GM18498 (cell line): ENCODE data around the gene ECE1.

Experiments used
- ATAC-seq: cut with Tn5 transposase; IDR thresholded peaks from one replicate; pipeline ENCODE4 v1.9.1; 2021; ENCODE audit warnings: mild to moderate bottlenecking, moderate library complexity; ENCODE audit not compliant: unreplicated experiment

ECE1 gene

GRCh38 chr1:21255284-21255942, 34.9 kb downstream of the ECE1 start:
- no peak for ATAC-seq

GRCh38 chr1:21254335-21254951, 35.8 kb downstream of the ECE1 start:
- ATAC-seq = no peak

GRCh38 chr1:21251773-21252471, 38.3 kb downstream of the ECE1 start:
- no peak for ATAC-seq

DNA sequence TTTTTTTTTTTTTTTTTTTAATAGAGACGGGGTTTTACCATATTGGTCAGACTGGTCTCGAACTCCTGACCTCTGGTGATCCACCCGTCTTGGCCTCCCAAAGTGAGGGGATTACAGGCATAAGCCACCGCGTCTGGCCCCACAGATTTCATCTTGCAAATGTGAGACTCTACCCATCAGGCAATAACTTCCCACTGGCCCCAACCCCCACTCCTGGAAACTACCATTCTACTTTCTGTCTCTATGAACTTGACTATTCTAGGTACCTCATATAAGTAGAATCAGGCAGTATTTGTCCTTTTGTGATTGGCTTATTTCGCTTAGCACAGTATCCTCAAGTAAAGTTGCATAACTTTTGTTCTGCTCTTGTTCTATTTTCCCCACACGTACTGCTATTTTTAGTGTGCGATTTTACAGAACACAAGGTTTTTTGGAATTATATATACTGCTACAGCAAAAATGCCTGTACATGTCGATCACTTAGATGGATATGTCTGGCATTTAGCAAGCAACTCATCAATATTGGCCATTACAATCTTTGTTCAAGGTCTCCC, 40.2 kb downstream of the ECE1 start:
- no peak for ATAC-seq

- ATAC-seq = no peak
Measured at GRCh38 chr1:21247892-21248715, 42.2 kb downstream of the ECE1 start.

DNA sequence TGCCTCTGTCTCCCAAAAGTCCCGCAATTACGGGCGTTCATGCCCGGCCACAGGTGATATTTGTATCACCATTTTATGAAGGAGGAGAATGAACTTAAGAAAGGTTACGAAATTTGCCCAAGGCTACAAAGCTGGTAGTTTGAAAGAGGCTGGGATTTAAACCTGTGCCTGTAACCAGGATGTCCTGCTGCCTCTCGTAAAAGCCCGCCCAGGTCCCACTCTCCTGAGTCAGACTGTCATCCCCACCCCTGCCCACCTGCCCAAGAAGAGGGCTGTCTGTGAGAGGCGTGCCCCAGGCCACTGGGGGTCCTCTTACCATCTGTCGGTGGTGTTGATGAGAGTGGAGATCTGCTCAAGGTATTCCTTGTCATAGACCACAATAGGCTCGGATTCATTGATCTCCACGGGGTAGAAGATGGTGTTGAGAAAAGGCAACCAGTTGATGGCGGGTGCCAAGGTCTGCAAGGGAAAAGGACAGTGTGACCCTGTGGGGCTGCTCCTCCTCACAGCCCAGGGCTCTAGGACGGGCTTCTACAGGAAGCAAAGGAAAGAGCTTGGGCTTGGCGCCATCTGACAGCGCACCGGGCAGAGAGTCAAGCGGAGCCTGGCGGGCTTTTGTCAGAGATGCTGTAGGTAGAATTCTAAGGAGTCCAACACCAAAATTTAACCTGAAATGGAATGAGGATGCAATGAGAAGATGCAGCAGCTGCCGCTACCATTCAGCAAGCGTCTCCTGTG, 43.2 kb downstream of the ECE1 start:
- no peak for ATAC-seq

DNA sequence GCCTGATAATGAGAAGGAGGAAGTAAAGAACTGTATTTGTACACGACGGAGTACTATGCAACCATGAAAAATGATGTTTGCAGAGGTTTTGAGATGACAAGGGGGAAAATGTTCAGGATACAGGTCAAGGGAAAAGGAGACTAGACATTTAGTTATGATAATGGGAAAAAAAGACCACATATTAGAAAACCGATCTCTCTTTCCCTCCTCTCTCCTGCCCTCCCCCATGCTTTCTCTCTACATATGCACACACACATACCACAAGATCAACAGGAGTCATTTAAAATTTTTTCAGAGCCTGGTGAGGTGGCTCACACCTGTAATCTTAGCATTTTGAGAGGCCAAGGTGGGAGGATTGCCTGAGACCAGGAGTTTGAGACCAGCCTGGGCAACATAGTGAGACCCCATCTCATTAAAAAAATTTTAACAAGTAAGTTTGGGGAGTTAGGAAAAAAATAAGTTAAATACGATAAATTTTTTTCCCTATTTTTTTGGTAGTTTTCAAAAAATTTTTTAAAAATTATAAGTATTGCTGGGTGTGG, 44.5 kb downstream of the ECE1 start:
- ATAC-seq = no peak

DNA sequence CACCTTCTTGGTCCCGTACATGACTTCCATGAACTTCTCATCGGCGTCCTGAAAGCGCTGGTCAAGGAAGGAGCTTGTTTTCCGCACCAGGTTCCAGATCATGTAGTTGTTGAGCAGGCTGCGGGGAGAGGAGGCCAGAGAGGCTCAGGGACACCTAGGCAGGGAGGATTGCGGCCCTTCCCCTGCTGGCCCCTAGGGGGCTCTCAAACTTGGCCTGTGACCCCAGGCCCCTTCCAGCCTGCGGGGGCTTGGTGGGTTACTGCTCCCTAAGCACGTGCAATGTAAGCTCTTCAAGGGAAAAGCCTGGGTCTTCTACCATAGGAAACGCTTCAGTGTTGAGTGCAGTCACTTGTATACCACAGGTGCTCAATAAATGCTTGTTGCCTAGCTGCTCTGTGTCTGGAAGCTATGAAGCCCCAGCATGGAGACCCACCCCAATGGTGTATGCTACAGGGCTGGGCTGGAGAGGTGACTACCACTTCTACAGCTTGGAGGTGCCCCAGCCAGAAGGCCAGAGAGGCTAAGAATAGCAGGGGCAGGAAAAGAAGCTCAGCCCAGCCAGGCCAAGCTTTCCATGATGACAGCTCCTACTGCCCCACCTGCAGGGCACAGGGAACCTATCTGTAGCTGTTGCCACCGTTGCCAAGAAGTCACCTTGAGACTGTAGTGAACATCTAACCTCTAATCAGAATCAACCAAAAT, 45.1 kb downstream of the ECE1 start:
- ATAC-seq = no peak

DNA sequence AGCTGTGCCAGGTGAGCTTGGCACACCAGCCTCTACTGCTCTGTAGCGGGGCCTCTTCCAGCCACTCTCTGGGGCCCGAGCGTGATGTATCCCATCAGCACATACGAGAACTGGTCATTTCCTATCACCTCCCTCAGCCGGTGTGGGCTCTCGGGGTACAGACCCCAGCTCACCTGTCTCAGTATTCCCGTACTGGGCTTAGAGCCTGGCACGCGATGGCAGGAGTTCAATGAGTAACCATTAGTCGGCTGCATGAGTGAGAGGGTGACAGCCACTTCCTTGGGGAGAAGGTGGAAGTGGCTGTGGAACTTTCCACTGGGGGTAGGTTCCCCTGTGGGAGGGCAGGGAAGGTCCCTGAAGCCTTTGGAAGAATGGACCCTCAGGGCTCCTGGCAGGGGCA, 46.1 kb downstream of the ECE1 start:
- ATAC-seq = no peak

GRCh38 chr1:21242846-21243245, 47.4 kb downstream of the ECE1 start:
- no peak for ATAC-seq

DNA sequence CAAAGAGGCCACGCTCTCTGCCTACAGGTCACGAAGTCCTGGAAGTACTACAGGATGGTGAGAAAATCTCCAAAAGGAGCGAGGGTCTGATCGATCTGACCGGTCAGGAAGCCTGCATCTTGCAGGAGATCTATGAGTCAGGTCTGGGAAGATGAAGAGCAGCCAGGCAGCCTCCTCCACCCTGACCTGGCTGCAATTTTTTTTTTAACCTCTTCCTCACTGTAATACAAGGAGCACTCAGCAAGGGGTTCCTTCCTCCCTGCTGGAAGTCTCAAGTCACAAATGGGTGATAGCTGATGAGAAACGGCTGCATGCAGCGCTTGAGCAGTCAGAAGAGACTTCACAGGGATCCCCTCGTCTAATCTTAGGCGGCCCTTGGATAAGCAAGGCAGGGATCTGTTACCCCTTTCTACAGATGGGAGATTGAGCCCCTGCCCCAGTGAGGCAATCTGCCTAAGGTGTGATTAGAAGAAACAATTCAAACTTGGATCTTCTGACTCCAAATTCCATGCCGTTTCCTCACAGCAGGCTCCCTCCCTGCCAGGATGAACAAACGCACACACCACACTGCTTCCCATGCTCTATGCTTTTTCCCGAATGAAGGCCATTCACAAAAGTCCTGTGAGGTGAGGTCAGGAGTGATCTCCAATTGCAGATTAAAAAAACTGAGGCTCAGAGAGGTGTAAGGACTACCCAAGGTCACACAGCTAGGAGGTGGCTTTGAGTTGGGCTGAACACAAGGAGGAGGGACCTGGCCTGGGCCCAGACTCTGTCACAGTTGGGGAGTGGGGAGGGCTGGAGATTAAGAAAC, 48.3 kb downstream of the ECE1 start:
- ATAC-seq = no peak

DNA sequence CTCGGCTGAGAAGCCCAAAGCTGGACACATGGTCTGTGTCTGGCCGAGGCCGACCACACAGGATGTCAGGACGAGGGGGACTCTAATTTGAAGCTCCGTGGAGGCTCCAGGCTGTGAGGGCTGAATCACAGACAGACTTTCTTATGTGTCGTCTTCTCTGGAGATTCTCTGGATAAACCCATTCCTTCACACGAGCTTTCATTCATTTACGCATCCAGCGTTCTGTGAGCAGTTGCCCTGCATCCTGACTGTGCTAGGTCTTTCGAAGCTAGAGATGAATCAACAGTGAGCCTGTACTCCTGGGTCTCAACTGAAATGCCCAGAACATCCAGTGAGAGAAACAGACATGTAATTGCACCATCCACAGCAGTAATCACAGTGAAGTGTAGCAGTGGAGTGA, 49.6 kb downstream of the ECE1 start:
- no peak for ATAC-seq

GRCh38 chr1:21239221-21239620, 51.0 kb downstream of the ECE1 start:
- ATAC-seq = no peak

DNA sequence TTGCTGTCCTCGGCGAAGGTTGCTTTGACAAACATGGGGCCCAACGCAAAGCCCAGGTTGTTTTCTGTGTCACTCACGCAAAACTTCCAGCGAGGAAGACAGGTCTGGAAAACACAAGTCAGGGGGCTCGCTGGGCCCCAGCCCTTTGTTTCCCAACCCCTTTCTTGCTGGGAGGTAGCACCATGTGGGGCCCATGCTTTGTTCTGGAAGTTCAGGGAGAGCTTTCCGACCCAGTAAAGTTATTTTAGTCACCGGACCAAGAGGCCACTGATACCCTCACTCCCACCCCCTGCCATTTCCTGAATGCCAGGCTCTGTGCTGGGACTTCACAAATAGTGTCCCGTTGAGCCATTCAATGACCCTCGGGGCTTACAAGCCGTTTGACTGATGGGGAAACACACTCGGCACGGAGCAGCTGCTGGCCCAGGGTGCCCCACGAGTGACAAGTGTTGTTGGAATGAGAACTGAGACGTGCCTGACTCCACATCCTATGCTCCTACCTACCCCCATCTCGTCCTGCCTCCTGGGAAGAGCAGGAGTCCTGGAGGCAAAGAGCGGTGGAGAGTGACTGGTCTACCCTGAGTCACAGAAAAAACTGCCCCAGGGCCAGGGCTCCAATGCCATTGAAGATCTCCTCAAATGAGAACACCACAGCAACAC, 52.0 kb downstream of the ECE1 start:
- ATAC-seq = no peak

DNA sequence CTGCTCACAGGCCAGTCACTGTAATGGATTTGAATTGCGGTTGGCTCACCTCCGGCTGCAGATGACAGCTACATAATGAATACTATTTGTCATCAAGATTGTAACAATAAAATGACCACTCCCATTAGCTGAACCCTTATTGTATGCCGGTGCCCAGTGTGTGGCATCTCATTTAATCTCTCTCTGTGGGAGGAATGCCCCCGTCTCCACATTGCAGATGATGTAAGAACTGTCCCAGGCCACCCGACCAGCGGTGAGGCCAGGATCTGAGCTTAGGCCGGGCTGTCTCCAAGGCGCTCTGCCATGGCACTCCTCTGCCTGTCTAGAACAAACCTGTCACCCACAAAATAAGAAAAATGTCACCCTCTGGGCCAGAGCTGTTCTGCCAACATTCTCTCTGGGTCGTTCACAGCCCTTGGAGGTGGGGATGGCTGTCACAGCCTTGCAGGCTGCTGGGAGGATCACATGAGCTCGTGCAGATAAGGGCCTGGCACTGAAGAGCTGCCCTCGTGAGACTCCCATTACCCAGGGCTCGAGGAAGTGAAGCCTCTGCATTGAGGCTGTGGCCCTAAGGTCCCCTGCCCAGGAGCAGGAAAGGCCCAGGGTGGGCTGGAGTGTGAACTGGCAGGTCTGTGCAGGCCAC, 52.7 kb downstream of the ECE1 start:
- no peak for ATAC-seq

GRCh38 chr1:21236178-21236577, 54.1 kb downstream of the ECE1 start:
- no peak for ATAC-seq

DNA sequence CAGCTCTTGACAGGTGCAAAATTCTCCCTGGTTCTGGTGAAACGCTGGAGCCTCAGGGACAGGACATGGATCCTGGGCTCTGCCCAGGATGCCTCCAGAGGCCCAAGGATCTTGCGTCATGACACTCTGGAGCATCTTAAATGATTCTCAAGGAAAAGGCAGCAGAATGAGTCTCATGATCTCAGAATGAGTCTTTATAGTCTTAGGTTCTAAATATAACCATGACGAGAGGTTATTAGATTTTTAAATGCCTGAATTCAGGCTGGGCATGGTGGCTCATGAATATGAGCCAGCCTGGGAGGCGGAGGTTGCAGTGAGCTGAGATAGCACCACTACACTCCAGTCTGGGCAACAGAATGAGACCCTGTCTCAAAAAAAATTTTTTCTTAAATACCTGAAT, 55.5 kb downstream of the ECE1 start:
- ATAC-seq = no peak

GRCh38 chr1:21233490-21233889, 56.8 kb downstream of the ECE1 start:
- no peak for ATAC-seq
